Stimulated activated CD4-positive, alpha-beta T cell treated with anti-CD3 and anti-CD28 coated beads, Interleukin-2, amount 100 ng/mL, for 4 hours (primary cell): ENCODE data around the gene XPO1.

Experiments
- DNase-seq: peaks from one replicate; pipeline ENCODE4 v3.0.0-alpha.2; 2020; ENCODE audit warnings: low read depth

Gene XPO1

GRCh38 chr2:61434314-61434713 is 103.8 kb downstream of the XPO1 start:
- DNase-seq: no peak

- no peak for DNase-seq
Measured at GRCh38 chr2:61433606-61434005, 104.5 kb downstream of the XPO1 start.

GRCh38 chr2:61432990-61433389 is 105.2 kb downstream of the XPO1 start:
- DNase-seq: no peak

- no peak for DNase-seq
Measured at GRCh38 chr2:61431345-61431744, 106.8 kb downstream of the XPO1 start.
